ENCODE data around the gene NOP10. TPM values are rescaled to one million over a fixed set of nuclear protein-coding genes. Genes with fewer than 3 reads are reported as not detected.
"Not testable (repeated sequence)": the region's sequence is repeated elsewhere in the genome, so short reads cannot be mapped to it uniquely, and the experiment has no call there.

Gene NOP10
- total RNA-seq, 1 donor from 2014 or later, result 200 TPM

GRCh38 chr15:34358367-34358766 is 15.4 kb upstream of the NOP10 start:
- H3K27ac Mint-ChIP-seq (ENCODE audit: unreplicated experiment), result no peak overlapping the region
- no peak overlapping the region for H3K4me3 Mint-ChIP-seq (ENCODE audit: unreplicated experiment)
- peaks cover 9% of the 10 kb centered on the region for H3K4me1 Mint-ChIP-seq (ENCODE audit: unreplicated experiment)

GRCh38 chr15:34357653-34358052 is 14.7 kb upstream of the NOP10 start:
- H3K27me3 Mint-ChIP-seq (ENCODE audit: unreplicated experiment), result no peaks in the 10 kb centered on the region
- peaks cover 31% of the 10 kb centered on the region for H3K36me3 Mint-ChIP-seq (ENCODE audit: unreplicated experiment)
- H3K4me1 Mint-ChIP-seq (ENCODE audit: unreplicated experiment), result peaks cover 4% of the 10 kb centered on the region
- H3K4me3 Mint-ChIP-seq (ENCODE audit: unreplicated experiment), result no peak overlapping the region
- TF ChIP-seq CTCF (IDR thresholded peaks at IDR 0.05), result no peak
- no peaks in the 10 kb centered on the region for H3K9me3 Mint-ChIP-seq (ENCODE audit: unreplicated experiment)
- no peak overlapping the region for H3K27ac Mint-ChIP-seq (ENCODE audit: unreplicated experiment)
- no peak for DNase-seq (ENCODE audit: extremely low spot score, unreplicated experiment)

More at GRCh38 chr15:34358367-34358766, 15.4 kb upstream of the NOP10 start:
- Mint-ChIP-seq H3K36me3 (ENCODE audit: unreplicated experiment) (peaks cover 31% of the 10 kb centered on the region), H3K27me3 (ENCODE audit: unreplicated experiment) (no peaks in the 10 kb centered on the region), H3K9me3 (ENCODE audit: unreplicated experiment) (no peaks in the 10 kb centered on the region)
- no peak for DNase-seq (ENCODE audit: extremely low spot score, unreplicated experiment)
- no peak for TF ChIP-seq CTCF (IDR thresholded peaks at IDR 0.05)

- no peak overlapping the region for H3K4me3 Mint-ChIP-seq (ENCODE audit: unreplicated experiment)
- no peak overlapping the region for H3K27ac Mint-ChIP-seq (ENCODE audit: unreplicated experiment)
These were observed 12.3 kb upstream of the NOP10 start for GRCh38 chr15:34355241-34355640.

GRCh38 chr15:34354286-34354685 is 11.3 kb upstream of the NOP10 start:
- no peak for DNase-seq (ENCODE audit: extremely low spot score, unreplicated experiment)
- peaks cover 15% of the 10 kb centered on the region for H3K36me3 Mint-ChIP-seq (ENCODE audit: unreplicated experiment)
- H3K27me3 Mint-ChIP-seq (ENCODE audit: unreplicated experiment), result no peaks in the 10 kb centered on the region
- TF ChIP-seq CTCF (IDR thresholded peaks at IDR 0.05), result no peak
- no peak overlapping the region for H3K27ac Mint-ChIP-seq (ENCODE audit: unreplicated experiment)
- H3K4me3 Mint-ChIP-seq (ENCODE audit: unreplicated experiment), result no peak overlapping the region
- H3K9me3 Mint-ChIP-seq (ENCODE audit: unreplicated experiment), result no peaks in the 10 kb centered on the region
- H3K4me1 Mint-ChIP-seq (ENCODE audit: unreplicated experiment), result no peaks in the 10 kb centered on the region

More at GRCh38 chr15:34355241-34355640, 12.3 kb upstream of the NOP10 start:
- DNase-seq (ENCODE audit: extremely low spot score, unreplicated experiment), result no peak
- peaks cover 1% of the 10 kb centered on the region for H3K4me1 Mint-ChIP-seq (ENCODE audit: unreplicated experiment)
- no peaks in the 10 kb centered on the region for H3K27me3 Mint-ChIP-seq (ENCODE audit: unreplicated experiment)
- H3K9me3 Mint-ChIP-seq (ENCODE audit: unreplicated experiment), result no peaks in the 10 kb centered on the region
- H3K36me3 Mint-ChIP-seq (ENCODE audit: unreplicated experiment), result peaks cover 21% of the 10 kb centered on the region
- TF ChIP-seq CTCF (IDR thresholded peaks at IDR 0.05), result no peak

GRCh38 chr15:34353627-34354026 is 10.7 kb upstream of the NOP10 start:
- DNase-seq (ENCODE audit: extremely low spot score, unreplicated experiment), result no peak
- no peak for TF ChIP-seq CTCF (IDR thresholded peaks at IDR 0.05)
- Mint-ChIP-seq H3K36me3 (ENCODE audit: unreplicated experiment) (peaks cover 10% of the 10 kb centered on the region), H3K27me3 (ENCODE audit: unreplicated experiment) (no peaks in the 10 kb centered on the region), H3K4me3 (ENCODE audit: unreplicated experiment) (no peak overlapping the region), H3K27ac (ENCODE audit: unreplicated experiment) (no peak overlapping the region), H3K9me3 (ENCODE audit: unreplicated experiment) (no peaks in the 10 kb centered on the region), H3K4me1 (ENCODE audit: unreplicated experiment) (no peaks in the 10 kb centered on the region)

- H3K27me3 Mint-ChIP-seq (ENCODE audit: unreplicated experiment); H3K27ac Mint-ChIP-seq (ENCODE audit: unreplicated experiment); DNase-seq (ENCODE audit: extremely low spot score, unreplicated experiment); H3K4me3 Mint-ChIP-seq (ENCODE audit: unreplicated experiment); H3K4me1 Mint-ChIP-seq (ENCODE audit: unreplicated experiment); H3K9me3 Mint-ChIP-seq (ENCODE audit: unreplicated experiment); H3K36me3 Mint-ChIP-seq (ENCODE audit: unreplicated experiment): not testable (repeated sequence)
These were observed 10.1 kb upstream of the NOP10 start for GRCh38 chr15:34352996-34353395.

Measured in osteocyte (in vitro differentiated cells).